ENCODE data around the gene IL34.
A peak's percentile ranks its signal among the peaks of the same experiment; 100 is the strongest.

The IL34 gene

DNA sequence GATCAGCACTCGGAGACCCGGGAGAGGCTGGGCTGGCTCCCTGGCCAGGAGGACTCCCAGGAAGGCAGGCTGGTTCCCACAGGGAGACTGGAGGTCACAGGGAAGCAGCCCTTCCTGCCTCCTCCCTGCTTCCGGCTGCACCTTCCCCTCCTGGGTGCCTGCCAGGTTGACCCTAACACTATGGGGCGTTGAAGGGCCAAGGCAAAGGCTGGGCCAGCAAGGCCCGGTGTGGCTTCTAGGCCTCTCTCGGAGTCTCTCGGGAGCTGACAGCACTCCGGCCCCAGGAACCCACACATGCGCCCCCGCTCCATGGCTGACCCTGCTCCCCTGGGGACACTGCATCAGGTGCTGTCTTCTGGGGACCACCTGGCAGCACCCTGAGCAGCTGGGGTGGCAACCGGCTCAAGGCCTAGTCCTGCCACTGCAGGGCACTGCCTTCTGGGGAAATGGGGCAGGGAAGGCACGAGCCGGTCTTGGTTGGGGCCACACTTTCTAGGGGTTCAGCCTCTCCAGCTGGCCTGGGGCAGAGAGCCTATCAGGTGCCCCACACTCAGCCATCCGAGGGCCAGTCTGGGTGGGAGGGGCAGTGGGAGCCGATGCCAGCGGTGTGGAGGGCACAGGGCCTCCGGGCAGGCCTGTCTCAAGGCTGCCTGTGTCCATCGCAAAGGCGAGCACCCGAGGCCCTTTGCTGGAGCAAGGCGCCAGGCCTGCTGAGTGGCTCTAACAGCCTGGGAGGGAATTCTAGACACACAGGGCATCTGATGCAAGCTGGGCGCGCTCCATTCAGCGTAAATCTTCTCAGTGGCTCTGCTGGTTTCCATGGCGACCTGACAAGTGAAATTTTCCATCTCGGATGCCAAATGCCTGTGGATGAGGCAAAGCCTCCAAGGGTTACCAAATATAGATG, 45.1 kb downstream of the IL34 start:
- peak; percentile 79 for ATAC-seq
- TF ChIP-seq BACH2 (CRISPR knock-in tag; IDR thresholded peaks at IDR 0.05; ENCODE audit: borderline replicate concordance) (no peak), ZNF565 (CRISPR knock-in tag; conservative IDR thresholded peaks at IDR 0.05; ENCODE audit: low read depth) (no peak), TOX (CRISPR knock-in tag; IDR thresholded peaks at IDR 0.05; ENCODE audit: borderline replicate concordance) (no peak), OSR1 (CRISPR knock-in tag; IDR thresholded peaks at IDR 0.05) (no peak), ZNF8 (CRISPR knock-in tag; IDR thresholded peaks at IDR 0.05) (no peak), ZFP3 (CRISPR knock-in tag; IDR thresholded peaks at IDR 0.05) (0 out of 2 replicates have a peak, but pooled peaks have one; percentile 44), ZNF70 (CRISPR knock-in tag; IDR thresholded peaks at IDR 0.05) (no peak), PPARA (CRISPR knock-in tag; IDR thresholded peaks at IDR 0.05; ENCODE audit: borderline replicate concordance) (no peak), RARB (CRISPR knock-in tag; IDR thresholded peaks at IDR 0.05) (no peak), ZFP30 (CRISPR knock-in tag; IDR thresholded peaks at IDR 0.05) (no peak), SNAI2 (CRISPR knock-in tag; IDR thresholded peaks at IDR 0.05) (no peak), TCF4 (CRISPR knock-in tag; IDR thresholded peaks at IDR 0.05; ENCODE audit: borderline replicate concordance) (no peak), ZC3H10 (CRISPR knock-in tag; IDR thresholded peaks at IDR 0.05) (no peak), CSDC2 (CRISPR knock-in tag; IDR thresholded peaks at IDR 0.05) (0 out of 2 replicates have a peak, but pooled peaks have one; percentile 61), ESRRG (CRISPR knock-in tag; IDR thresholded peaks at IDR 0.05) (no peak; the same call in 1 of the 2 replicates), ISL1 (CRISPR knock-in tag; IDR thresholded peaks at IDR 0.05) (peak; percentile 36; the same call in 1 of the 2 replicates), GLIS3 (CRISPR knock-in tag; IDR thresholded peaks at IDR 0.05) (no peak), ARNTL (CRISPR knock-in tag; IDR thresholded peaks at IDR 0.05; ENCODE audit: borderline replicate concordance, low read depth) (no peak)
- TF ChIP-seq, protein P1, sequence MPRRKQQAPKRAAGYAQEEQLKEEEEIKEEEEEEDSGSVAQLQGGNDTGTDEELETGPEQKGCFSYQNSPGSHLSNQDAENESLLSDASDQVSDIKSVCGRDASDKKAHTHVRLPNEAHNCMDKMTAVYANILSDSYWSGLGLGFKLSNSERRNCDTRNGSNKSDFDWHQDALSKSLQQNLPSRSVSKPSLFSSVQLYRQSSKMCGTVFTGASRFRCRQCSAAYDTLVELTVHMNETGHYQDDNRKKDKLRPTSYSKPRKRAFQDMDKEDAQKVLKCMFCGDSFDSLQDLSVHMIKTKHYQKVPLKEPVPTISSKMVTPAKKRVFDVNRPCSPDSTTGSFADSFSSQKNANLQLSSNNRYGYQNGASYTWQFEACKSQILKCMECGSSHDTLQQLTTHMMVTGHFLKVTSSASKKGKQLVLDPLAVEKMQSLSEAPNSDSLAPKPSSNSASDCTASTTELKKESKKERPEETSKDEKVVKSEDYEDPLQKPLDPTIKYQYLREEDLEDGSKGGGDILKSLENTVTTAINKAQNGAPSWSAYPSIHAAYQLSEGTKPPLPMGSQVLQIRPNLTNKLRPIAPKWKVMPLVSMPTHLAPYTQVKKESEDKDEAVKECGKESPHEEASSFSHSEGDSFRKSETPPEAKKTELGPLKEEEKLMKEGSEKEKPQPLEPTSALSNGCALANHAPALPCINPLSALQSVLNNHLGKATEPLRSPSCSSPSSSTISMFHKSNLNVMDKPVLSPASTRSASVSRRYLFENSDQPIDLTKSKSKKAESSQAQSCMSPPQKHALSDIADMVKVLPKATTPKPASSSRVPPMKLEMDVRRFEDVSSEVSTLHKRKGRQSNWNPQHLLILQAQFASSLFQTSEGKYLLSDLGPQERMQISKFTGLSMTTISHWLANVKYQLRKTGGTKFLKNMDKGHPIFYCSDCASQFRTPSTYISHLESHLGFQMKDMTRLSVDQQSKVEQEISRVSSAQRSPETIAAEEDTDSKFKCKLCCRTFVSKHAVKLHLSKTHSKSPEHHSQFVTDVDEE (CRISPR knock-in tag; IDR thresholded peaks at IDR 0.05), result no peak; the same call in 1 of the 2 replicates
- TF ChIP-seq, protein P2, sequence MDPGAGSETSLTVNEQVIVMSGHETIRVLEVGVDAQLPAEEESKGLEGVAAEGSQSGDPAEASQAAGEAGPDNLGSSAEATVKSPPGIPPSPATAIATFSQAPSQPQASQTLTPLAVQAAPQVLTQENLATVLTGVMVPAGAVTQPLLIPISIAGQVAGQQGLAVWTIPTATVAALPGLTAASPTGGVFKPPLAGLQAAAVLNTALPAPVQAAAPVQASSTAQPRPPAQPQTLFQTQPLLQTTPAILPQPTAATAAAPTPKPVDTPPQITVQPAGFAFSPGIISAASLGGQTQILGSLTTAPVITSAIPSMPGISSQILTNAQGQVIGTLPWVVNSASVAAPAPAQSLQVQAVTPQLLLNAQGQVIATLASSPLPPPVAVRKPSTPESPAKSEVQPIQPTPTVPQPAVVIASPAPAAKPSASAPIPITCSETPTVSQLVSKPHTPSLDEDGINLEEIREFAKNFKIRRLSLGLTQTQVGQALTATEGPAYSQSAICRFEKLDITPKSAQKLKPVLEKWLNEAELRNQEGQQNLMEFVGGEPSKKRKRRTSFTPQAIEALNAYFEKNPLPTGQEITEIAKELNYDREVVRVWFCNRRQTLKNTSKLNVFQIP (CRISPR knock-in tag; IDR thresholded peaks at IDR 0.05; ENCODE audit: borderline replicate concordance, low read depth), result no peak
- TF ChIP-seq, protein P3, sequence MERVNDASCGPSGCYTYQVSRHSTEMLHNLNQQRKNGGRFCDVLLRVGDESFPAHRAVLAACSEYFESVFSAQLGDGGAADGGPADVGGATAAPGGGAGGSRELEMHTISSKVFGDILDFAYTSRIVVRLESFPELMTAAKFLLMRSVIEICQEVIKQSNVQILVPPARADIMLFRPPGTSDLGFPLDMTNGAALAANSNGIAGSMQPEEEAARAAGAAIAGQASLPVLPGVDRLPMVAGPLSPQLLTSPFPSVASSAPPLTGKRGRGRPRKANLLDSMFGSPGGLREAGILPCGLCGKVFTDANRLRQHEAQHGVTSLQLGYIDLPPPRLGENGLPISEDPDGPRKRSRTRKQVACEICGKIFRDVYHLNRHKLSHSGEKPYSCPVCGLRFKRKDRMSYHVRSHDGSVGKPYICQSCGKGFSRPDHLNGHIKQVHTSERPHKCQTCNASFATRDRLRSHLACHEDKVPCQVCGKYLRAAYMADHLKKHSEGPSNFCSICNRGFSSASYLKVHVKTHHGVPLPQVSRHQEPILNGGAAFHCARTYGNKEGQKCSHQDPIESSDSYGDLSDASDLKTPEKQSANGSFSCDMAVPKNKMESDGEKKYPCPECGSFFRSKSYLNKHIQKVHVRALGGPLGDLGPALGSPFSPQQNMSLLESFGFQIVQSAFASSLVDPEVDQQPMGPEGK (CRISPR knock-in tag; IDR thresholded peaks at IDR 0.05; ENCODE audit: borderline replicate concordance), result no peak
- TF ChIP-seq, protein P4, sequence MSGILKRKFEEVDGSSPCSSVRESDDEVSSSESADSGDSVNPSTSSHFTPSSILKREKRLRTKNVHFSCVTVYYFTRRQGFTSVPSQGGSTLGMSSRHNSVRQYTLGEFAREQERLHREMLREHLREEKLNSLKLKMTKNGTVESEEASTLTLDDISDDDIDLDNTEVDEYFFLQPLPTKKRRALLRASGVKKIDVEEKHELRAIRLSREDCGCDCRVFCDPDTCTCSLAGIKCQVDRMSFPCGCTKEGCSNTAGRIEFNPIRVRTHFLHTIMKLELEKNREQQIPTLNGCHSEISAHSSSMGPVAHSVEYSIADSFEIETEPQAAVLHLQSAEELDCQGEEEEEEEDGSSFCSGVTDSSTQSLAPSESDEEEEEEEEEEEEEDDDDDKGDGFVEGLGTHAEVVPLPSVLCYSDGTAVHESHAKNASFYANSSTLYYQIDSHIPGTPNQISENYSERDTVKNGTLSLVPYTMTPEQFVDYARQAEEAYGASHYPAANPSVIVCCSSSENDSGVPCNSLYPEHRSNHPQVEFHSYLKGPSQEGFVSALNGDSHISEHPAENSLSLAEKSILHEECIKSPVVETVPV (CRISPR knock-in tag; IDR thresholded peaks at IDR 0.05), result no peak
- TF ChIP-seq, protein P5, sequence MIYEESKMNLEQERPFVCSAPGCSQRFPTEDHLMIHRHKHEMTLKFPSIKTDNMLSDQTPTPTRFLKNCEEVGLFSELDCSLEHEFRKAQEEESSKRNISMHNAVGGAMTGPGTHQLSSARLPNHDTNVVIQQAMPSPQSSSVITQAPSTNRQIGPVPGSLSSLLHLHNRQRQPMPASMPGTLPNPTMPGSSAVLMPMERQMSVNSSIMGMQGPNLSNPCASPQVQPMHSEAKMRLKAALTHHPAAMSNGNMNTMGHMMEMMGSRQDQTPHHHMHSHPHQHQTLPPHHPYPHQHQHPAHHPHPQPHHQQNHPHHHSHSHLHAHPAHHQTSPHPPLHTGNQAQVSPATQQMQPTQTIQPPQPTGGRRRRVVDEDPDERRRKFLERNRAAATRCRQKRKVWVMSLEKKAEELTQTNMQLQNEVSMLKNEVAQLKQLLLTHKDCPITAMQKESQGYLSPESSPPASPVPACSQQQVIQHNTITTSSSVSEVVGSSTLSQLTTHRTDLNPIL (CRISPR knock-in tag; IDR thresholded peaks at IDR 0.05; ENCODE audit: low read depth), result no peak

Measured in SK-N-SH treated with all-trans-retinoic acid at 6 μM for 48 hours (cell line).